OCI-LY3 (cell line): Measurements from ENCODE around the gene PPP4R3B.
"Not testable (repeated sequence)": the region's sequence is repeated elsewhere in the genome, so short reads cannot be mapped to it uniquely, and the experiment has no call there.

Source experiments
- H2AFZ ChIP-seq: fragments of 200-600, 300-600 bp; shearing (Covaris generic); 2 replicates; pipeline ENCODE4 v1.6.0; 2014; ENCODE audit warnings: antibody characterized with exemption, low read depth, low read length
- H3K27ac ChIP-seq: fragments of 200-600, 300-600 bp; sonication (generic); 2 replicates; pipeline ENCODE4 v1.5.1; 2014; ENCODE audit warnings: mild to moderate bottlenecking, low read length, moderate library complexity, mixed read lengths
- H3K27me3 ChIP-seq: fragments of 200-600, 300-600 bp; sonication (generic); 2 replicates; pipeline ENCODE4 v1.6.1; 2014; ENCODE audit warnings: low read depth, low read length, mixed read lengths
- H3K36me3 ChIP-seq: fragments of 200-600, 300-600 bp; sonication (generic); replicated peaks from 2 replicates; pipeline ENCODE3; 2014; ENCODE audit warnings: low read depth, low read length, mixed read lengths
- H3K4me1 ChIP-seq: fragments of 300-600, 200-600 bp; sonication (generic); 2 replicates; pipeline ENCODE4 v1.6.1; 2014; ENCODE audit warnings: low read length, mixed read lengths
- H3K4me2 ChIP-seq: fragments of 200-600, 300-600 bp; sonication (generic); 2 replicates; pipeline ENCODE4 v1.6.1; 2014; ENCODE audit warnings: low read length, mixed read lengths
- H3K4me3 ChIP-seq: fragments of 300-600, 200-600 bp; sonication (generic); 2 replicates; pipeline ENCODE4 v1.5.1; 2014; ENCODE audit warnings: antibody characterized with exemption, mild to moderate bottlenecking, low read length, moderate library complexity
- H3K79me2 ChIP-seq: fragments of 300-600, 200-600 bp; shearing (Covaris generic); 2 replicates; pipeline ENCODE4 v1.6.1; 2014; ENCODE audit warnings: mild to moderate bottlenecking, low read length, mixed read lengths
- H3K9ac ChIP-seq: fragments of 300-600, 200-600 bp; shearing (Covaris generic); 2 replicates; pipeline ENCODE4 v1.6.0; 2014; ENCODE audit warnings: mild to moderate bottlenecking, low read length, moderate library complexity
- H3K9me3 ChIP-seq: fragments of 200-600, 300-600 bp; shearing (Covaris generic); 2 replicates; pipeline ENCODE4 v1.6.1; 2014; ENCODE audit warnings: low read length, mixed read lengths; ENCODE audit not compliant: insufficient read depth
- H4K20me1 ChIP-seq: fragments of 200-600, 300-600 bp; sonication (generic); 2 replicates; pipeline ENCODE4 v1.6.1; 2016; ENCODE audit warnings: low read length, mixed read lengths; ENCODE audit not compliant: insufficient read depth
- CTCF ChIP-seq: fragments of 200-600, 300-600 bp; sonication (generic); IDR thresholded peaks from 2 replicates; pipeline ENCODE4 v1.5.1; 2014; ENCODE audit warnings: antibody characterized with exemption, low read length, low read depth
- EZH2phosphoT487 ChIP-seq: fragments of 200-600 bp; shearing (Covaris generic); IDR thresholded peaks from 2 replicates; pipeline ENCODE4 v1.6.1; 2018; ENCODE audit warnings: antibody characterized with exemption, mixed run types, low read depth

Gene PPP4R3B

GRCh38 chr2:55604027-55604565 is 13.3 kb downstream of the PPP4R3B start:
- Histone ChIP-seq H3K4me3 (no peak overlapping the region), H3K9me3 (no peaks in the 10 kb centered on the region), H3K79me2 (peaks cover 90% of the 10 kb centered on the region), H3K4me2 (no peak overlapping the region), H3K4me1 (no peaks in the 10 kb centered on the region), H3K27me3 (no peaks in the 10 kb centered on the region), H4K20me1 (0 out of 2 replicates have a peak, but pooled peaks cover 4% of the 10 kb centered on the region), H3K36me3 (peaks cover 31% of the 10 kb centered on the region), H3K9ac (no peak overlapping the region), H2AFZ (no peak overlapping the region), H3K27ac (no peak overlapping the region)
- no peak for TF ChIP-seq CTCF
- no peak for TF ChIP-seq EZH2phosphoT487

GRCh38 chr2:55601849-55602248 is 15.6 kb downstream of the PPP4R3B start:
- Histone ChIP-seq H3K27ac (no peak overlapping the region), H3K4me2 (no peak overlapping the region), H3K9me3 (no peaks in the 10 kb centered on the region), H3K4me1 (no peaks in the 10 kb centered on the region), H3K4me3 (no peak overlapping the region), H3K79me2 (peaks cover 72% of the 10 kb centered on the region), H3K27me3 (no peaks in the 10 kb centered on the region), H3K9ac (no peak overlapping the region), H4K20me1 (0 out of 2 replicates have a peak, but pooled peaks cover 4% of the 10 kb centered on the region), H2AFZ (no peak overlapping the region), H3K36me3 (peaks cover 41% of the 10 kb centered on the region)
- TF ChIP-seq CTCF, result no peak
- no peak for TF ChIP-seq EZH2phosphoT487

- Histone ChIP-seq H3K4me2 (no peak overlapping the region), H3K79me2 (peaks cover 62% of the 10 kb centered on the region), H2AFZ (no peak overlapping the region), H3K4me3 (no peak overlapping the region), H3K9me3 (no peaks in the 10 kb centered on the region), H3K27me3 (no peaks in the 10 kb centered on the region), H3K27ac (no peak overlapping the region), H4K20me1 (no peaks in the 10 kb centered on the region), H3K36me3 (peaks cover 45% of the 10 kb centered on the region), H3K4me1 (no peaks in the 10 kb centered on the region), H3K9ac (no peak overlapping the region)
- no peak for TF ChIP-seq CTCF
- TF ChIP-seq EZH2phosphoT487, result no peak
Observed at GRCh38 chr2:55598056-55598795, 19.2 kb downstream of the PPP4R3B start.

GRCh38 chr2:55596795-55597194 is 20.6 kb downstream of the PPP4R3B start:
- H3K4me1 ChIP-seq, H3K4me3 ChIP-seq, H3K4me2 ChIP-seq, H4K20me1 ChIP-seq, H3K9ac ChIP-seq, H3K27me3 ChIP-seq, H3K27ac ChIP-seq, H3K9me3 ChIP-seq, H2AFZ ChIP-seq: not testable (repeated sequence)
- H3K79me2 ChIP-seq, result peaks cover 52% of the 10 kb centered on the region
- peaks cover 32% of the 10 kb centered on the region for H3K36me3 ChIP-seq
